HCT116 (cell line): ENCODE measurements around the gene LIN7A.

Experiments used
- CTCF ChIP-seq, 3 experiments: fragments of 200-600 bp in 1 of 3; sonication (generic) in 1 of 3; IDR thresholded peaks in 2 of 3; conservative IDR thresholded peaks in 1 of 3; 2 replicates each; pipeline ENCODE4 v1.5.1; 2012 to 2017; ENCODE audit warnings: low read depth in 2 of 3, low read length in 2 of 3, antibody characterized with exemption in 1 of 3, borderline replicate concordance in 1 of 3, control low read depth in 1 of 3, mild to moderate bottlenecking in 1 of 3, mixed read lengths in 1 of 3, mixed run types in 1 of 3, moderate library complexity in 1 of 3; ENCODE audit not compliant: insufficient read depth in 1 of 3
- EZH2 ChIP-seq: fragments of 200-600 bp; sonication (generic); IDR thresholded peaks from 2 replicates; pipeline ENCODE4 v1.6.1; 2017; ENCODE audit warnings: antibody characterized with exemption, mixed run types
- JUND ChIP-seq: IDR thresholded peaks from 2 replicates; pipeline ENCODE4 v1.6.1; 2012
- MAX ChIP-seq: IDR thresholded peaks from 2 replicates; pipeline ENCODE4 v1.6.1; 2012
- POLR2A ChIP-seq: IDR thresholded peaks from 2 replicates; pipeline ENCODE4 v1.7.0; 2011; ENCODE audit warnings: borderline replicate concordance; ENCODE audit not compliant: insufficient read depth, insufficient read length; ENCODE audit errors: extremely low read depth
- SP1 ChIP-seq: IDR thresholded peaks from 2 replicates; pipeline ENCODE4 v1.6.1; 2012; ENCODE audit warnings: low read depth
- YY1 ChIP-seq: IDR thresholded peaks from 2 replicates; pipeline ENCODE4 v1.6.1; 2011; ENCODE audit warnings: low read length, low read depth, moderate library complexity, mild to moderate bottlenecking; ENCODE audit not compliant: insufficient replicate concordance; ENCODE audit errors: extremely low read depth

GRCh38 chr12:80777587-80777986 lies 160.1 kb downstream of the LIN7A start:
- TF ChIP-seq POLR2A (no peak), CTCF (IDR thresholded peaks at IDR 0.05 in 2 of 3, conservative IDR thresholded peaks at IDR 0.05 in 1 of 3; ENCODE audit: borderline replicate concordance in 1 of 3, insufficient read depth in 1 of 3, low read depth in 2 of 3, low read length in 2 of 3) (no peak), YY1 (no peak), SP1 (no peak), JUND (no peak), EZH2 (no peak), MAX (no peak)
